Mesodermal cell (in vitro differentiated cells): ENCODE data around the gene PPP1R15B.

Source experiments
- H3K27ac ChIP-seq: 2 replicates; pipeline ENCODE4 v1.7.0; 2013; ENCODE audit warnings: mild to moderate bottlenecking, low read depth, low read length, moderate library complexity; ENCODE audit not compliant: severe bottlenecking
- H3K36me3 ChIP-seq: 2 replicates; pipeline ENCODE4 v1.7.1; 2013; ENCODE audit warnings: mild to moderate bottlenecking, low read length, moderate library complexity; ENCODE audit not compliant: control insufficient read depth, insufficient read depth
- H3K4me1 ChIP-seq: one replicate; pipeline ENCODE4 v1.7.1; 2013; ENCODE audit warnings: mild to moderate bottlenecking, low read length; ENCODE audit not compliant: insufficient read depth, control insufficient read depth, poor library complexity, severe bottlenecking
- H3K4me3 ChIP-seq: 2 replicates; pipeline ENCODE4 v1.7.0; 2013; ENCODE audit warnings: low read length, control low read depth, mild to moderate bottlenecking; ENCODE audit not compliant: insufficient read depth, poor library complexity, severe bottlenecking; ENCODE audit errors: extremely low read depth
- H3K9me3 ChIP-seq: 2 replicates; pipeline ENCODE4 v1.7.1; 2013; ENCODE audit warnings: mild to moderate bottlenecking, low read length, moderate library complexity; ENCODE audit not compliant: control insufficient read depth
- WGBS, 2 experiments: methylation state at CpG; one replicate each; pipeline ENCODE4 v1.1.5; 2013; ENCODE audit warnings: missing lambda C conversion rate in 2 of 2; ENCODE audit not compliant: insufficient coverage in 2 of 2; 5-methylcytosine and 5-hydroxymethylcytosine counted together

The PPP1R15B gene

DNA sequence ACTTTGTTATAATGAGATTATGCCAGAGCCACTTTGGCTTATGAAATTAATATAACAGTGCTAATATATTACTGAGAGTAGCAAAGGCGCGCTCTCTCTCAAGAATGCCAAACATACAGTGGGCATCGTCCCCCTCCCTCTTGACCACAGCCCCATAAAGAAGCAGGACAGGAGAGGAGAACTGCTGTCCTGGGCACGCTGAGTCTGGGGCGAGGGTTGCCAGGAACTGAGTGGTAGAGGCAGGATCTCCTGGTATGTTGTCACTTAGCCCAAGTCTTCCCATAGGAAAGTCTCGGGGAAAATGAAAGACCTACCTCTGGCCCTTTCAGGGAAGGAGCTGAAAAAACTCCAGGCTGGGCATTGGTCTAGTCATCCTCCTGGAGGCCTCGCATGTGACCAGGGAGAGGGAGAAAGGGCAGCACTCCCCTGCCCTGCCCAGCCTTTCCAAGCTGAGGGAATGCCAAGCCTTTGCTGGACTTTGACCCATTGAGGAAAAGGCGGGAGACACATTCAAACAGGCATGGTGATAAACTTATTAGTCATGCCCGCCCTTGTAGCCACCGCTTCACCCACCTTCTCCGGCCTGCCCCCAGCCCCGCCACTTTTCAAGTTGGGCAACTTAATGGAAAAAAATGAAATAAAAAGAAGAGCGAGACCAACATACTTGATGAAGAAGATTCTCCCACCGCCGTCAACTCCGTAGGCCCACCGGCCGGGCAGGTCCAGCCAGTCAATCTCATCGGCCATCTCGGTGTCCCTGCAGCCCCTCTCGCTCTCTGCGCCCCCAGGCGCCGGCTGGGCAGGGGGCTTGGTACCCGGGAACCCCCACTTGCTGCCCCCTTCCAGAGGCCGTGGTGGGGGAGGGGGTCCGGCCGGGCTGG lies 34.5 kb downstream of the PPP1R15B start:
- Histone ChIP-seq H3K9me3 (no peaks in the 10 kb centered on the region), H3K27ac (no peak overlapping the region), H3K36me3 (no peaks in the 10 kb centered on the region), H3K4me3 (peak overlapping the region; percentile 36), H3K4me1 (peaks cover 13% of the 10 kb centered on the region)
- WGBS, 2 experiments: 56 to 61% methylated on average over 23 to 25 of the region's 28 CpGs

- H3K4me3 ChIP-seq: no peak overlapping the region
- peaks cover 13% of the 10 kb centered on the region for H3K4me1 ChIP-seq
- no peaks in the 10 kb centered on the region for H3K9me3 ChIP-seq
- H3K27ac ChIP-seq: no peak overlapping the region
- H3K36me3 ChIP-seq: no peaks in the 10 kb centered on the region
- 86 to 96% methylated on average over 4 of the region's 6 CpGs for WGBS, 2 experiments
Measured at GRCh38 chr1:204376465-204376864, 35.2 kb downstream of the PPP1R15B start.

- Histone ChIP-seq H3K4me3 (no peak overlapping the region), H3K9me3 (no peaks in the 10 kb centered on the region), H3K36me3 (no peaks in the 10 kb centered on the region), H3K27ac (no peak overlapping the region), H3K4me1 (peaks cover 13% of the 10 kb centered on the region)
- 85 to 96% methylated on average over 3 to 4 of the region's 4 CpGs for WGBS, 2 experiments
Measured at GRCh38 chr1:204373911-204374310, 37.7 kb downstream of the PPP1R15B start.

DNA sequence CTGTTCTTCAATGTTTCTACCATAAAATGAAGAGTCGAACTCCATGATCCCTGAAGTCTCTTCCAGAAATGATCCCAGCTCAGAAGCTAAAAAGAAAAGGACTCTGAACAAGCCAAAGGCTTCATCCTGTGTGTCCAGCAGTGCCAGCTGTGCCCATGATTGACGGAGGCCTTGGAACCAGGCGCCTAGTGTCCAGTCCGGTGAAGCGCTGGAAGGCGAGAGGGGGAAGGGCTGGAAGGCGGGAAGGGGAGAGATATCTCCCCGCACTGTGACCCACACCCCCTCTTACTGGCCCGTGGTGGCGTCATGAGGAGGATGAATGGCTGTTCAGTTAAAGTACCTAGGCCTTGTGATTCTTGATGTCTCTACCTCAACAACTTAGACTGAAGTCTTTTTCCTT lies 41.4 kb downstream of the PPP1R15B start:
- Histone ChIP-seq H3K4me1 (no peaks in the 10 kb centered on the region), H3K27ac (no peak overlapping the region), H3K9me3 (no peaks in the 10 kb centered on the region), H3K4me3 (no peak overlapping the region), H3K36me3 (no peaks in the 10 kb centered on the region)
- WGBS, 2 experiments: 90 to 92% methylated on average over 3 to 8 of the region's 10 CpGs

- Histone ChIP-seq H3K27ac (no peak overlapping the region), H3K36me3 (no peaks in the 10 kb centered on the region), H3K4me3 (no peak overlapping the region), H3K4me1 (no peaks in the 10 kb centered on the region), H3K9me3 (no peaks in the 10 kb centered on the region)
- 91 to 92% methylated on average over 10 to 13 of the region's 13 CpGs for WGBS, 2 experiments
Measured at GRCh38 chr1:204368996-204369726, 42.5 kb downstream of the PPP1R15B start.

DNA sequence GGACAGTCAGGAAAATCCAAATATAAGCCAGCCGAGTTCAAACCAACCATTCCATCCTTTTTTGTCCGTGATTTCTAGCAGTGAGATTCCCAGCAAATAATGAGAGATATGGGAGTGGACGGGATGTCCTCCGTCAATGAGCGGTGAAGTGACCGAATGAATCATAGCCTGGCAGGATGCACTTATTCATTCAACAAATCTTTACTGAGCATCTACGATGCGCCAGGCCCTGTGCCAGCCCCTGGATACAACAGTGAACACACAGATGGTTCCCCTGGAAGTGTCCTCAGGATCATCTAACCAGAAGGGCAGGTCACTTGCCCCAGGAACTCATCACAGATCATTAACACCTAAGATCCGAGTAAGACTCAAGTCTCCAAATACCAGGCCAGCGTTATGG lies 43.7 kb downstream of the PPP1R15B start:
- Histone ChIP-seq H3K4me3 (no peak overlapping the region), H3K36me3 (no peaks in the 10 kb centered on the region), H3K4me1 (peaks cover 6% of the 10 kb centered on the region), H3K9me3 (no peaks in the 10 kb centered on the region), H3K27ac (no peak overlapping the region)
- WGBS, 2 experiments: 84 to 89% methylated on average over 6 to 7 of the region's 10 CpGs

DNA sequence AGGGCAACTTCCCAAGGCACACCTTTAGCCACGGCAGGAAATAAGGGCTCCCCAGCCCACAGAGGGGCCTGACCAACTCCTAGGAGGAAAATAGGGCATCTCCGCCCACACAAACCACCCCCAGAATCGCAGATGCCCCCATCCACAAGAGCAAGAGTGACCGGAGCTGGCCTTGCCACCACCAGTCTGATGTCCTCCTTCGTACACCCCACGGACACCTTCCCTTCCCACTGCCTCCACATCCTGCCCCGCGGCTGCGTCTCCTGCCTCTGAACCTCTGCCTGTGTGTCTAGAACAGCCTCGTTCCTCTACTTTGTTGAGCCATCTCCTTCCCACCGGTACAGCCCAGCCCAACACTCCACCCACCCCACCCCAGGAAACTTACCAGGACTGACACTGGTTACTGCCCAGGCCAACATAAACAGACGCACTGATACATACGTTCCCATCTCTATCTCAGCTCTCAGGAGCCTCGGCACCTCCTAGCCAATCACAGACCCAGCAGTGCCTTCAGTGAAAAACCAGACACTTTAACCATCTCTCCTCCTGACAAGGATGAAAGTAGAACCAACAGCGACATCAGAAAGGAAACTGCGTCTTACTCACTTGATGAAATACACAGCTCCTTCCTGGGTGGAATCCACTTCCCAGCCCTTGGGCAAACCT lies 44.3 kb downstream of the PPP1R15B start:
- 89 to 91% methylated on average over 13 to 15 of the region's 16 CpGs for WGBS, 2 experiments
- Histone ChIP-seq H3K27ac (no peak overlapping the region), H3K4me1 (peaks cover 8% of the 10 kb centered on the region), H3K36me3 (no peaks in the 10 kb centered on the region), H3K9me3 (no peaks in the 10 kb centered on the region), H3K4me3 (no peak overlapping the region)

DNA sequence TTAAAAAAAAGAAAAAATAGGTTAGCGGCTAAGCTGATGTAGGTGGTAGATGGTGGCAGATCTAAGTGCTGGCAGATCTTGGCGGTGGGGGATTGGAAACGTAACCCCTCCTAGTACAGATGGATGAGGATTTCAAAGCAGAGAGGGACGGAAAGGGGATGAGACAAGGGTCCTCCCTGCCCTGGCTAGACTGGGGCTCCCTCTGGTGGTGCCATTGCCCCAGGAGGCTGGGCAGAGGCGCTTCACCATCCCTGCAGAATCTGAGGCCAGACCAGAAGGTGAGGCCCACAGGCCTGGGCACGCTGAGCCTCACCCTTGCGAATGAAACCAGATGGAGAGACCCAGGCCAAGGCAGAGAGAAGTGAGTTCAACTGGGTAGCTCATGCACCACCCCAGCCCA lies 44.9 kb downstream of the PPP1R15B start:
- H3K9me3 ChIP-seq: no peaks in the 10 kb centered on the region
- H3K36me3 ChIP-seq: no peaks in the 10 kb centered on the region
- H3K4me1 ChIP-seq: peaks cover 12% of the 10 kb centered on the region
- WGBS, 2 experiments: 73 to 82% methylated on average over 5 to 7 of the region's 7 CpGs
- no peak overlapping the region for H3K27ac ChIP-seq
- no peak overlapping the region for H3K4me3 ChIP-seq

- Histone ChIP-seq H3K27ac (no peak overlapping the region), H3K4me1 (peaks cover 43% of the 10 kb centered on the region), H3K4me3 (peak overlapping the region; percentile 14), H3K36me3 (no peaks in the 10 kb centered on the region), H3K9me3 (no peaks in the 10 kb centered on the region)
- 12 to 14% methylated on average over 21 to 25 of the region's 27 CpGs for WGBS, 2 experiments
Measured at GRCh38 chr1:204363335-204364114, 48.1 kb downstream of the PPP1R15B start.

DNA sequence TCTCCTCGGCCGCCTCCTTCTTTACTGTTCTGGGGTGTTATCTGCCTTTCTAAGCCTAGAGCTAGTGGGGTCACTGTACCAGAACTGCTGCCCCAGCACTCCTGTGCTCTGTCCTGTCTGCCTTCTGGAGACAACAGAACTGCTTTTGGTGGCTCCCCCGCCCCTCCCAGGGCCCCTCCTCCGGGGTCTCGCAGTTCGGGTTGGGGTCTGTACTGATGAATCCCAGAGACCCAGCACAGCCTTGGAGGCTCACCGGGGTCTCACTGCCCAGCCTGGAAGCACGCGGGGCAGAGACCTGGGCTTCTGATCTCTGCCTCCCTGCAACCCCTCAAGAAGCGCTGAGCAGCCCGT lies 48.7 kb downstream of the PPP1R15B start:
- H3K4me3 ChIP-seq: peak overlapping the region; percentile 14
- 75 to 81% methylated on average over 9 to 10 of the region's 11 CpGs for WGBS, 2 experiments
- H3K9me3 ChIP-seq: no peaks in the 10 kb centered on the region
- no peak overlapping the region for H3K27ac ChIP-seq
- H3K36me3 ChIP-seq: no peaks in the 10 kb centered on the region
- H3K4me1 ChIP-seq: peaks cover 48% of the 10 kb centered on the region
